Astrocyte of the spinal cord (primary cell): ENCODE results near the gene GPANK1.

Experiments
- DNase-seq: peaks from one replicate; pipeline ENCODE4 v3.0.0; 2011; ENCODE audit warnings: low read depth, low spot score
- H3K4me3 ChIP-seq: 2 replicates; pipeline ENCODE4 v1.5.1; 2011; ENCODE audit warnings: low read depth, mild to moderate bottlenecking, low read length, moderate library complexity
- CTCF ChIP-seq: IDR thresholded peaks from 2 replicates; pipeline ENCODE4 v1.5.1; 2012; ENCODE audit warnings: low read depth, mild to moderate bottlenecking, low read length, inconsistent platforms
- in situ Hi-C: cut with HindIII; loops from 2 replicates; pipeline ENCODE4 v1.10.0; 2017; ENCODE audit warnings: low sequenced_read_pairs

Gene GPANK1

GRCh38 chr6:31627690-31628287, 37.0 kb downstream of the GPANK1 start:
- H3K4me3 ChIP-seq = no peak overlapping the region
- in situ Hi-C loops = no loop called here
- TF ChIP-seq CTCF = no peak

GRCh38 chr6:31626952-31627351, 37.8 kb downstream of the GPANK1 start:
- no peak for DNase-seq
- in situ Hi-C loops = no loop called here
- no peak for TF ChIP-seq CTCF
- no peak overlapping the region for H3K4me3 ChIP-seq

More at GRCh38 chr6:31627690-31628287, 37.0 kb downstream of the GPANK1 start:
- no peak for DNase-seq

GRCh38 chr6:31624070-31624469, 40.7 kb downstream of the GPANK1 start:
- no peak overlapping the region for H3K4me3 ChIP-seq
- in situ Hi-C loops = no loop called here
- DNase-seq = no peak
- no peak for TF ChIP-seq CTCF

GRCh38 chr6:31622684-31623091, 42.1 kb downstream of the GPANK1 start:
- no peak for DNase-seq
- TF ChIP-seq CTCF = no peak
- peak overlapping the region; percentile 61 for H3K4me3 ChIP-seq
- in situ Hi-C loops = no loop called here

- TF ChIP-seq CTCF = no peak
- in situ Hi-C loops = no loop called here
- no peak for DNase-seq
- peak overlapping the region; percentile 61 for H3K4me3 ChIP-seq
Measured at GRCh38 chr6:31621991-31622390, 42.8 kb downstream of the GPANK1 start.

GRCh38 chr6:31621320-31621939, 43.4 kb downstream of the GPANK1 start:
- in situ Hi-C loops = no loop called here
- no peak for TF ChIP-seq CTCF
- peak overlapping the region; percentile 61 for H3K4me3 ChIP-seq
- DNase-seq = no peak
